Activated CD4-positive, alpha-beta T cell treated with anti-CD3 and anti-CD28 coated beads, Interleukin-2, amount 50 U/mL, for 16 hours (primary cell): ENCODE data around the gene PIGL.
A peak's percentile ranks its signal among the peaks of the same experiment; 100 is the strongest.
"Not testable (repeated sequence)": the region's sequence is repeated elsewhere in the genome, so short reads cannot be mapped to it uniquely, and the experiment has no call there.

Experiments used
- DNase-seq: peaks from one replicate; pipeline ENCODE4 v3.0.0-alpha.2; 2020

PIGL gene

DNA sequence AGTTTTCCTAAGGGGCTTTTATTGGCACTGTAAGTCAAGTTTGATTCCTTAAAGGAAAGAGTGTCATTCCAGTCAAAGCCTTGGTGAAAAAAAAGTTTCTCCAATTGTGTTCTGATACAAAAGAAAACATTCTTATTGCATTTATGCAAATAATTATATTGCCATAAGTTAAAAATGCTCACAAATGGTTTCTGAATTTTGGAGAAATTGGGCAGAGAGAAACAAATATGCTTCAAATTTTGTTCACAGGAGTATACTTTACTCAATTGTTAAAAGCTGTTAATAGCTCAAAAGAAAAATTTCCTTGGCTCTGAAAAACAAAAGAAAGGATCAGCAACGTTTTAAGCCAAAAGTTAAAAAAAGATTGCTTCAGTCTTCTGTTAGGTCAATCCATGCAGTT lies 60.2 kb downstream of the PIGL start:
- no peak for DNase-seq

DNA sequence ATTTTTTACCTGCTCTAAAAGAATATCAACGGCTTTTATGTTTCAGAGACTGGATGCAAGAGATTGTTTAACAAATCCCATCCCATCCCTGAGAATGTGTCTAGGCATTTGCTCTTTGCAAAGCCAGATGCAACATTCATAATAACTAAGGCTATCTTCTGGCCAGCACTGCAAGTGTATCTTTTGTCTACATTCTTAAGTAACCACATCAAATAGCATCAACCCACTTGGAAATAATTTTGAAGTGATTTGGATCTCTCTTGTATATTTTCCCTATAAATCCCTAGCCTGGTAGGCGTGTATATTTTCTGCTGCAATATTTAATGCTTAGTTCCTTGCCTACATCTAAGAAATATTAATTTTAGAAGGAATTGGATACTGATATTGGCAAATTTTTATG lies 64.3 kb downstream of the PIGL start:
- no peak for DNase-seq

DNA sequence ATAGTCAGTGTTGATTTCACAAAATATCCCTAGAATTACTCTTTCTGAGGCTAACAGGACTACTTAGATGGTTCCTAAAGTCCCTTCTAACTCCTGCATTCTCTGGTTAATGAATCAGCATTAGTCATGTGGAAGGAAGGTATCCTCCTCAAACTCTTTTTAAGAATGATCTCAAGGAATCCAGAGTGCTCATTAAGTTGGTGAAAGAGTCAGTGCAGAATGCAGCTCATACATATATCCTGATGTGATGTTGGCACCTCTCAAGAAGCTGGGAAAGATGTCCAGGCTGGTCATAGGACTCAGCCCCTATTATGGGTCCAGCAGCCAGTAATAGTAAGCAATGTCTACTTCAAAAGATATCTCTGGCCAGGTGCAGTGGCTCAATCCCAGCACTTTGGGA lies 65.5 kb downstream of the PIGL start:
- no peak for DNase-seq

DNA sequence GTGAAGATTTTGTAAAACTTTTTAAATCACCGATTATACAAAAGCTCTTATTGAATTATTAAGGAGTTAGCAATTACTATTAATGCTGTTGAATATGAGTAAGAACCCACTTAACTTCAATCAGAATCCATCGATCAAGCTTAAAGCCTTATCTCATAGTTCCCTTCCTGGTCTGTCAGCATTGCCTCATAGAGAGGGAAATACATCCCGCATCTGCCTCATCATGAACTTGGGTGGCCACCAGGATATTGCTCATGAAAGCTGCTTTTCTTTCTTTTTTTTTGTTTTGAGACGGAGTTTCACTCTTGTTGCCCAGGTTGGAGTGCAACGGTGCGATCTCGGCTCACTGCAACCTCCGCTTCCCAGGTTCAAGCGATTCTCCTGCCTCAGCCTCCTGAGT lies 66.7 kb downstream of the PIGL start:
- DNase-seq: no peak

DNA sequence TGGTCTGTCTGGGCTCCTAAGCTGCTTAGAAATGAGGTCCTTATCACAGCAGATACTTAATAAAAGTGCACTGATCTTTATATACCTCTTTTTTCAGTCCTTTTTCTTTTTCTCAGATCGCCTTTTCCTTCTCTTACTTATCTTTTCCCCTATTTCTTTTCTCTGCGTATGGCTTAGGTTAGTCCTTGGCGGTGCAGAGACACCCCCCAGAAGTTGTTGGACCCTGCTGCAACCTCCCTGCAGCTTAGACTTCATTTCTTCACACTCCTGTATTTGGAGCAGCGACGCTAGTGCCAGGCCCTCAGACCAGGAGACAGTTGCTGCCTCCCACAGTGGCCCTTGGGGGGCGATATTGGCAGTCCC lies 68.6 kb downstream of the PIGL start:
- DNase-seq: no peak

DNA sequence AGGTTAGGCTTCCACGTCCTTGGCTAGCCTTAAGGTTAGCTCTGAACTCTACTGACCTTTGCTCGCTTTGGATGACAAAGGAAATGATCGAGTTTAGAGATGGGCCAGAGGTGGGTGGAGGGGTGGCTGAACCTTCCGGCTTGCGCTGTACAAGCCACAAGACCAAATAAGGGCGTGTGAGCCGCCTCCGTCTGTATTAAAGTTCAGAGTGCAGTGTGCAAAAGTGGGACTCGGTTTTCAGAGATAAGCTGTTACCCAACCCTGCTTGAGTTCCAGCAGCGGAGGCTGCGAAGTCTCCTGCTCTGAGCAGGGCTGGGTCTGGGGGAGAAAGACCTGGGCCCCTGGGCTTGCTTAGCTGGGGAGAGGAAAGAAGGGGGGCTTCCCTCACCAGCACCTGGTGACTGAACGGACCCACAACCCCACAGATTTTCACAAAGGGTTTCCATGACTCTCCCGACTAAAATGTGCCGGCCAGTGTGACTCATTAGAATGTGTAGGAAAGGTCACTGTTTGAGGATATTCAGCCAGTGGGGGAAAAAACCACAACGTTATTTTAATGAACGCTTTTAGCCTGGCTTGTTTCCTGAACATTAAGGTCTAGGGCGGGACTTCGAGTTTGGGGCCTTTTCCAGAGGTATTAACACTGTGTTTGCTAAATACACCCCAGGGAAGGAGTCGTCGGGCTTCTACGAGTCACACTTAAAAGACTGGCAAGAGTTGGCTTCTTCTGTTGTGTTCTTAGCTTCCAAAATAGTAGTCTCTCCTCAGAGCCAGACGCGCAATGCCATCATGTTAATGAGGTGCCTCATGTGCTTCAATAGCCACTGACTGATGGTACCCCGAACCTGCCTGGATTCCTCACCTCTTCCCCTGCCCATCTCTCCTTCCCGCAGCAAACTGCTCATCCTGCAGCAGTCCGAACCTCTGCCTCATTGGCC lies 69.3 kb downstream of the PIGL start:
- DNase-seq: peak; percentile 91

DNA sequence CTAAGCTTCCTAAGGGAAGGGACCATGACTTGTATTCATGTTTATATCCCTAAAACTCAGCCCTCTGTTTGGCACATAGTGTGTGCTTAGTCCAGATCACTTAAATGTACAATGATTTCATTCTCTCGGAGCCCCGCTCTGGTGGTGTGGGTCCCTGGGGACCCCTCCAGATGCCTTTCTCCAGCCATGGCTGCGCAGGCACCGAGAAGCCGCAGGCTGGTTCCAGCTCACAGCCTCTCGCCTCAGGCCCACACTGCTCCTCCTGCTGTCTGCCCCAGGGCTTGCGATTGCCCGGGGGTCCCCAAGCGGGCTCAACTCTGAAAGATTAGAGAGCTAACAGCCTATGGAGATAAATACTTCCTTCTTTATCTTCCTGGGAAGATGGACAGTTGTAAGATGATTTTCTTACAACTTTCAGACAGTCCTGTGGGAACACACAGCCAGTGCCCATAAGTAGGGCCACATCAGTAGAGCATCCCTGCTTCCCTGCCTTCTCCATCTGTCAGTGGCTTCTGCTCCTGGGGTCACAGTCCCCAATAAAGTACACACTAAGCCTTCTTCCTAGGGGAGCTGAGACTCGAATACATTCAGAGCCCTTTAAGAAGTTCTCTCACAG lies 70.0 kb downstream of the PIGL start:
- DNase-seq: no peak

DNA sequence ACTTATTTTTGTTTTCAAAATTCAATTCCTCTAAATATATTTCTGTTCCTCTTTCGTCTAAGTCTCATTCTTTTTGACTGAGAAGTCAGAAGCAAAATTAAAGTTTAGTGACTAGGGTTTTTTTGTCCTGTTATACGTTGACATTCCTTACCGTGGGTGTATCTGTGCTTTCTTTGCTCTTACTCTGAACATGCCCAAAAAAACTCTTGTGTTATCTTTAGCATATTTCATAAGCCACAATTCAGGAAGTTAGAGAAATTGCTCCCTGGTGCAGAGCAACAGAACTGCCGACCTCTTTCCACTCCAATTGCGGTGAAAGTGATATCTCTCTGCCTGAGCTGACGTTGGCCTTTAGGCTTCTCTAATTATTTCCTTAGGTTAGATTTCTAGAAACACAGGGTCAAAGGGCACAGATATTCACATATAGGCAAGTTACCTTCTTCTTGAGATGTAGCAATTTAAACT lies 70.6 kb downstream of the PIGL start:
- DNase-seq: peak; percentile 20

DNA sequence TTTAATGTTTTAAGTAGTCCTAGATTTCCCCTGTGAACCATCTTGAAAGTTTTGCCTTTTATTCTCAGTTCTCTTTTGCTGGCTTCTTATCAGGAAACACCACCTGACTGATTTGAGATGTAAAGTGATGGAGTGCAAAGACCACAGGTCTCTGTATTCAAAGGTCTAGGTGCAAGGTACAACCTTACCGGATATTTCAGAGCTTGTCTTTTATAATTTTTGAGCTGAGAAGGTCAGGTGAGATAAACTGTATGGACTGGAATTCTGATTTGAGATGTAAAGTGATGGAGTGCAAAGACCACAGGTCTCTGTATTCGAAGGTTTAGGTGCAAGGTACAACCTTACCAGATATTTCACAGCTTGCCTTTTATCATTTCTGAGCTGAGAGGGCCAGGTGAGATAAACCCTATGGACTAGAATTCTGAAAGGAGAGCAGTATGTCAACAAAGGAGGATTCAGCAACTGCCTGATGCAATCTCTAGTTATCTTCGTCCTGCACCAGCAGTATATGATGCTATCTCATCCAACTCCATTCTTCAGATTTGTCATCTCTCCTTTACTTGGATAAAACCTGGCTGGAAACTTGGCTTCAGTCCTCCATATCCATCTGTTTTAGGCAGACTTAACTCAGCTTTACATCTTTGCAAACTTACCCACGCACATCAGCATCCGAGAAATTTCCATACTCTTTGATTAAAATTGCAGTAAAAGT lies 72.0 kb downstream of the PIGL start:
- no peak for DNase-seq

DNA sequence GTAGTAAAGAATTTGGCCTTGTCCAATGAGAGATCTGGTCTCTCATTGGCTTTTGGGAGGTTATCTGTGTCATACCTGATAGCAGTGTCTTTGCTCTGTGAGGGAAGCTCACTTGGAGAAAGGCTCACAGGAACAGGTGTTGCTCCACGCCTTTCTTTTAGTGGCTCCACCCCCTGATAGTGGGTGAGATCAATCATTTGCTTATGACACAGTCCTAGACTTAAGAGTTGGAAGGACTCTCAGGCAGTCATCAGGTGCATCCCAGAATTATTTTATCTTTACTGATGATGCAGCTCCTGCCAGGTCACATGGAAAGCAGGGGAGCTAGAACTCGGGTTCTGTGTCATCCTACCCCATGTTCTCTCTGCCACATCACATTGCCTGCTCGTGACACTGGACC lies 76.9 kb downstream of the PIGL start:
- DNase-seq: no peak

DNA sequence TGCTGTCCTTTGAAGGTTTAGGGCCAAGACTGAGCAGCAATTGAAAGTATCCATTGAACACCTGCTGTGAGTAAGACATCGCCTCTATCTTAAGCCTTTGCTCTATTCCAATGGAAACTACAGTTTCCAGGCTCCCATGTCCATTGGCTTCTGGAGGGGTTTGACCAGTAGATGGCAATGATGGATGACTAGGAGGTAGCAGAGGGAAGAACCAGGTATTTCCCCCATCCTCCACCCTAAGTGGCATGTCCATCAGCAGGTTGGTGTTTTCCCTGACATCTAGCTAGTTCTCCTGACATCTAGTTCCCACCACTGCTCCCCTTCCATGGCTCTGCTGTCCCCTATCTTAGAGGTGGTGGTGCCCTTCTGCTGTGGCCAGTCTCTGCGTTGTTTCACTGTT lies 77.5 kb downstream of the PIGL start:
- DNase-seq: no peak

DNA sequence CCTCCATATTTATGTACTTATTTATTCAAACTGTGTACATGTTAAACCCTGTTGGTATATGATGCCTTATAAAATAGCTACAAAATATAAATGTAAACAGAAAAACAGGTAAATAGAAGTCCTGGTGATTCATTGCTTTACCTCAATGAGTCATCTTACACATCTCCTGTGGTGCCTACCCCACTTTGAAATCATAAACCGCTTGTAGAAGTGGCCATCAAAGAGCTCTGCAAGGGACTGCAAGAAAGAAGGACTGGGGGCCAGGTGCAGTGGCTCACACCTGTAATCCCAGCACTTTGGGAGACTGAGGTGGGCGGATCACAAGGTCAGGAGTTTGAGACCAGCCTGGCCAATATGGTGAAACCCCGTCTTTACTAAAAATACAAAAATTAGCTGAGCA lies 79.1 kb downstream of the PIGL start:
- peak; percentile 38 for DNase-seq

DNA sequence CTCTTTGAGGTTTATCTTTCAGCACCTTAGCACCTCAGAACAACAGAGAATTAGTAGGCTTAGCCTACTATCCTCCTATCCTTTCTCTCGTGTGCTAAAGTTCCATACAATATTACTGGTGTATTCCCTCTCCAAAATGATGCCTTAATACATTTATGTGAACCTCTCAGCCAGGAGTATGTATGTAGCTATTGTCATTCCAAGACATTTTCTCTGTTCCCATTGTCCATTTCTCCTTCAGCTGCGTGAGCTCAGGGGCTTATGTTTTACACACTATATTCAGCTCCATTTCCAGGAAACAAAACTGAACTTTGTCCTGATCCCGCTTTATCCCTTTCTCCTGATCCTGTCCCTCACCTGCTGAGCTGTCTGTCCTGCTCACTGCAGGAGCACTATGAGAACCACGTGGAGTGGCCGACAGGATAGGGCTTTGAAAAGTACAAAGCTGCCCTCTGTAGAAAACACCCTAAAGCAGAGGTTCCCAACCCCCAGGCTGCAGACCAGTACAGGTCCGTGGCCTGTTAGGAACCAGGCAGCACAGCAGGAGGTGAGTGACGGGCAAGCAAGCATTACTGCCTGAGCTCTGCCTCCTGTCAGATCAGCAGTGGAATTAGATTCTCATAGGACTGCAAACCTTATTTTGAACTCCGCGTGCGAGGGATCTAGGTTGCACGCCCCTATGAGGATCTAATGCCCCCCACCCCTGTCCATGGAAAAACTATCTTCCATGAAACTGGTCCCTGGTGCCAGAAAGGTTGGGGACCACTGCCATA lies 80.5 kb downstream of the PIGL start:
- DNase-seq: no peak

DNA sequence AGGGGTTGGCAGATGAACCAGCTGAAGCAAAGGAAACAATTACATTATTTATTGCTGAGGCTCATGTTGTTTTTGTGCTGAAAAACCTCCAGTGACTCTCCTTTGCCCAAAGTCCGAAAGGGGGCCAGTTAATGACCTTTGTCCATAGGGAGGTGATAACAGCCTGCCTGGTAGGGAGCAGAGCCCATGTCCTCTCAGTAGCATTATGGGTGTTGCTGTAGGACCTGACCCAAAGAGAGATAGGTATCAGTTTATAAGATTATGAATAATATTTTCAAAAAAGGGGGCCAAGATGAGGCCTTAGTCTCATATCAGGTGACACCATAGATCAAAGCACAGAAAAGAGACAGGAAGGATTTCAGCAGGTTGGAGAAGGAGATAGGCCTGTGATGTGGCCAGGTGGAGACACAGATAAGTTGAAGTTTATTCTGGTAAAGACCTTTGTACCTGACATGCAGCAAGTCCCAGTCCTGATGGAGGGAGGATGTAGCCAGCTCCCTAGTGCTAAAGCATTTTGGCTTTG lies 81.2 kb downstream of the PIGL start:
- DNase-seq: no peak

DNA sequence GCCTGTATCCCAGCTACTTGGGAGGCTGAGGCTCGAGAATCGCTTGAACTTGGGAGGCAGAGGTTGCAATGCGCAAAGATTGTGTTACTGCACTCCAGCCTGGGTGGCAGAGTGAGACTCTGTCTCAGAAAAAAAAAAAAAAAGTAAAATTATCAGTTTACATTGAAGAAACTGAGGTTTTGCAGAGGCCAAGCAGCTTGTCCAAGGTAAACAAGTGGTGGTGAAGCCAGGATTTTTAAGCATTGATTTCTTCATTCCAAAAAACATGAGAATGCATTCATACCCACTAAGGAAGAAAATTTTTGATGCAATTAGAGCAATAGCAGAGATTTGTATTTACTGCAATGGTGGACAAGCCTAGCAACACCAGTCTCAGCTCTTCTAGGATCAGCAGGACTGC lies 83.5 kb downstream of the PIGL start:
- no peak for DNase-seq

DNA sequence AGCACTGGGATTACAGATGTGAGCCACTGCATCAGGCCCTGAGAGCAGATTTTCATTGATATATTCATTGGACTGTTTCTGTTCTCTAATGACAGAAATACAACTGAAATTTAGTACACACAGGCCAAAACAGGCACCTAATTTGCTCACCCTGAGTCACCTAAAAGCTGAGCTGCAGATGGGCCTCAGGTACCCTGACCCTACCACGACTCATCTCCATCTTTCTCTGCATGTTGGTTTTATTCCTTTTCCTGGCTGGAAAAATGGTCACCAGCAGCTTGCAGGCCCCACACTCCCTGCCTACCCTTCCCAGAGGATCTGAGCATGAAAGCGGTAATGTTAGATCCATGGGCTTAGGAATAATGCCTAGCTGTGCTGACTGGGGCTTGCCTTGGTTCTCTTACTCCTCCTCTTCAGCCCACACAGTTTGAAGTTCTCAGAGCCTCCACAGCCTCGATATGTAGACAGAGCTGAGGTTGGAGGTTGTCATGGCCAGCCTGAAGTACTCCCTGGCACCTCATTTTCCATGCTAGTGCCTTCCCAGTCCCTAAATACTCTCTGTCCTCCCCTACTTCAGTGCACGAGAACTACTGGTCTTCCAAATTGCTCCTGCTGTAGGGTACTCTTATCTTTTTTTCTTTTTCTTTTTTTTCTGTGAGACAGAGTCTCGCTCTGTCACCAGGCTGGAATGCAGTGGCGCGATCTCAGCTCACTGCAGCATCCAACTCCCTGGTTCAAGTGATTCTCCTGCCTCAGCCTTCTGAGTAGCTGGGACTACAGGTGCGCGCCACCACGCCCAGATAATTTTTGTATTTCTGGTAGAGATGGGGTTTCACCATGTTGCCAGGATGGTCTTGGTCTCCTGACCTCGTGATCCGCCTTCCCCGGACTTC lies 85.2 kb downstream of the PIGL start:
- DNase-seq: no peak

DNA sequence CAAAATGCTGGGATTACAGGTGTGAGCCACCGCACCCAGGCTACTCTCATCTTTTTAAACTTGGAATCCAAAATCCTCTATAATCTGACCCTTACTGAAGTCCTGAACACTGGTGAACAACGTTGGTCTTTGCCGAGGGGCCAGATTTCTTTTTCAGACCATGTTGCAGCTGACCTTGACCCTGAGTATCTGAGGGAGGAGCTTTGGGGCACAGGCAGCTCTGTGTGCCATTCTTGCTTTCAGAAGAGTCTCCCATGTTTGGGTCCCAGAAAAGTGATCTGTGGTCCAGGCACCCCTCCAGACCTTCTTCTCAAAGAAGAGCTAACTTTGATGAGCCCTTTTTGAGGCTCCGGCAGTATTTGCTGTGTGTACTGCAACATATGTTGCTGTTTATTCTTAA lies 85.8 kb downstream of the PIGL start:
- no peak for DNase-seq

DNA sequence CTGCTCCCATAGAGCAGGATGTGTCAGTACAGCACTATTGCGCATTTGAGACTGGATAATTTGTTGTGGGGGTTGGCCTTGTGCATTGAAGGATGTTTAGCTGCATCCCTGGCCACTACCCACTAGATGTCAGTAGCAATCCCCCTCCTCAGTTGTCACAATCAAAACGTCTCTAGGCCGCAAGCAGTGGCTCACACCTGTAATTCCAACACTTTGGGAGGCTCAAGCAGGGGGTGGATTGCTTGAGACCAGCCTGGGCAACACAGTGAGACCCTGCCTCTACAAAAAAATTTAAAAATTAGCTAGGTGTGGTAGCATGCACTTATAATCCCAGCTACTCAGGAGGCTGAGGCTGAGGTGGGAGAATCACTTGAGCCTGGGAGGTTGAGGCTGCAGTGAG lies 87.8 kb downstream of the PIGL start:
- peak; percentile 27 for DNase-seq

DNA sequence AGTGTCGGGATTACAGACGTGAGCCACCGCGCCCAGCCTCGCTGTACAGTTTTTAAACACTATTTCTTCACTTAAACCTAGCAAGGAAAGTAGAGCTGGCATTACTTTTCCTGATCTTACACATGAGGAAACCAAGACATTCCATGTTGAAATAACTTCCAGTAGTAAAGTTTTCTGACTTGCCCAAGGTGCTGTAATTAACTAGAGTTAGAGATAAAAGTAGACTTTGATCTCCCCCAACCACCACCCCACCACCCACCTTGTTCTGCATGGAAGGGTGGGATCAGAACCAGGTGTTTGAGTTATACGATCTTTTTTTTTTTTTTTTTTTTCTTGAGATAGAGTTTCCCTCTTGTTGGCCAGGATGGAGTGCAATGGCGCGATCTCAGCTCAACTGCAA lies 89.2 kb downstream of the PIGL start:
- DNase-seq: no peak

DNA sequence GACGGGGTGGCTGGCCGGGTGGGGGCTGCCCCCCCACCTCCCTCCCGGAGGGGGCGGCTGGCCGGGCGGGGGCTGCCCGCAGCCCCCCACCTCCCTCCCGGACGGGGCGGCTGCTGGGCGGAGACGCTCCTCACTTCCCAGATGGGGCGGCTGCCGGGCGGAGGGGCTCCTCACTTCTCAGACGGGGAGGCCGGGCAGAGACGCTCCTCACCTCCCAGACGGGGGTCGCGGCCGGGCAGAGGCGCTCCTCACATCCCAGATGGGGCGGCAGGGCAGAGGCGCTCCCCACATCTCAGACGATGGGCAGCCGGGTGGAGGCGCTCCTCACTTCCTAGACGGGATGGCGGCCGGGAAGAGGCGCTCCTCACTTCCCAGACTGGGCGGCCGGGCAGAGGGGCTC lies 95.1 kb downstream of the PIGL start:
- not testable (repeated sequence) for DNase-seq
